Stimulated activated CD8-positive, alpha-beta memory T cell treated with anti-CD3 and anti-CD28 coated beads, Interleukin-15, amount 100 ng/mL, for 24 hours (primary cell): ENCODE results near the gene KLK8.

Source experiments
- DNase-seq: peaks from one replicate; pipeline ENCODE4 v3.0.0-alpha.2; 2020; ENCODE audit warnings: low read depth

Gene KLK8

GRCh38 chr19:51001515-51001914, at the start of gene KLK8:
KLK8 (minus strand) TSS chr19:51001604; CDS start chr19:51001167, 437 bp downstream.
- no peak for DNase-seq

- no peak for DNase-seq
Observed at GRCh38 chr19:51047031-51047335, 45.6 kb upstream of the KLK8 start.

- DNase-seq = no peak
Observed at GRCh38 chr19:51044327-51044726, 42.9 kb upstream of the KLK8 start.

DNA sequence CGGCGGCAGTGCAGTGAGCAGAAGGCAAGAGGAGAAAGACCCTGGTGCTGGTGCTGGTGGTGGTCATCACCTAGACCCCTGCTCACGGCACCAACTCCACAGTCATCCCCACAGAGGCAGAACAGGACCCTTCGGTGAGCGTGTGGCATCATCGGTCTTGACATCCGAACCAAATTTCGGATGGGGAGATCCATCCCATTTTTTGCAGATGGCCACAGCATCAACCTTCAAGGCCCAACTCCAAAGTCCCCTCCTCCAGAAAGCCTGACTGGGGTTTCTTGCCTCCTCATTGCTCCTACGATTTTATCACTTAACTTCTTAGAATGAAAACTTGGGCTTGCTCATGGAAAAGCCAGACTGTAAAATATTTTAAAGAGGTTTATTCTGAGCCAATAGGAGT, 42.1 kb upstream of the KLK8 start:
- DNase-seq = no peak

DNA sequence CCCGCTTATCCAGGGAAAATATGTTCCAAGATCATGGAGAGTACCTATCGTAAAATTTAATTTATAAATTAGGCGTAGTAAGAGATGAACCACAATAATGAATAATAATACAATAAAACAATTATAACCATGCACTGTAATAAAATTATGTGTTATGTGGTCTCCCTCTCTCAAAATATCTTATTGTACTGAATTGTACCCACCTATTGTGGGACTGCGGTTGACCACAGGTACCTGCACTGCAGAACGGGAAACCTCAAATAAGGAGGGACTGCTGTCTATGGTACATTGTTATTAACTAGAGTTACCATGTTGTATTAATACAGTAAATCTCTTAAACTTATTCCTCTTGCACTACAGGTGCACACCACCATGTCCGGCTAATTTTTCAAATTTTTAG, 38.7 kb upstream of the KLK8 start:
- DNase-seq = no peak

DNA sequence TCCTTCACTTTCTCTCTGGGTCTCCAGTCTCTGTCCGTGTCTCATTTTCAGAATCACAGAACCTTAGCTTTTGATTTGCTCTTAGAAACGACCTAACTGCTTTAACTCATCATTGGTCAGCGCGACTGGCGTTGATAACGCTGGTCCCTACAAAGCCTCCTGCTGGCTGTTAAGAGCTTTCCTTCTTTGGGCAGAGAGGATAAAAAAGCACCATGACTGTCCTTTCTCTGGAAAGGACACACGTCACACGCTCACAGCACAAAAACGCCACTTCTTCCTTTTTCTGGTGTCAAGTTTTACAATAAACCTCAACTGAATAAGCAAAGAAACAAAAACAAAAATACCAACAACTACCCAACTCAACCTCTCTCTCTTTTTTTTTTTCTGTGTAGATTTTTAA, 35.1 kb upstream of the KLK8 start:
- DNase-seq = no peak

GRCh38 chr19:51034704-51035103, 33.3 kb upstream of the KLK8 start, which contains the start of gene KLK12:
KLK12 (minus strand) TSS chr19:51035002; CDS start chr19:51034621, 381 bp downstream.
- no peak for DNase-seq

DNA sequence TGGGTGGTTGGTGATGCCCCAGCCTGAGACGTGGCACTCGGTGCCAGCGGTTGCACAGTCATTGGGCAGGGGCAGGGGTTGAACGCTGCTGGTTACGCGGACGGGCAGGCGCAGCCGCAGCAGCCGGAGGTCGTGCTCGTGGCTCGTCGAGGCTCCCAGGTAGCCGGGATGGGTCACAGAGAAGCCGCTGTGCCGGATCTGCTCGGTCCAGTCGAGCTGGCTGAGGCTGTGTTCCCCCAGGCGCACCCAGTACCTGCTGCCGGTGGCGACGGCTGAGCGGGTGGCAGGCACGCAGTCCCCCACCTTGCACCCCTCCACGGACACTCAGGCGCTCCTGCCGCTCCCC, 30.4 kb upstream of the KLK8 start:
- DNase-seq = no peak

GRCh38 chr19:51031220-51031879, 29.9 kb upstream of the KLK8 start:
- DNase-seq = no peak

GRCh38 chr19:51030631-51031030, 29.2 kb upstream of the KLK8 start:
- no peak for DNase-seq

GRCh38 chr19:51029718-51030117, 28.3 kb upstream of the KLK8 start:
- DNase-seq = no peak

DNA sequence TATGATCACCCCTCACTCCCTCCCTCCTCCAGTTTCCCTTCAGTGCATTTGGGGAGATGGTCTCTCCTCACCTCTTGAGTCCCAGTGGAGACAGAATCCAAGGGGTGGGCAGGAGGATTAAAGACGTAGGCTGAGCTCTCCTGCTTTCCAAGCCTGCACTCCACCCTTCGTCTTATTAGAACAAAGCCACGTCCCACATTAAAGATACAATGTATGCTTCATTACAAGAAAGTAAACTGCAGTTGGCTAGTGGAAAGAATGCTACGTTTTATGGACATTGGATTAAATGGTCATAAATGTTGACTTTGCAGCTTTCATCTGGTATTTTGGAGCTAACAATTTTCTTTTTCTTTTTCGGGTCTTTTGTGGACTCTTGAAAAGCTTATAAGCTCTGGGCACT, 26.5 kb upstream of the KLK8 start:
- DNase-seq = no peak

- DNase-seq = no peak
Observed at GRCh38 chr19:51027126-51027806, 25.9 kb upstream of the KLK8 start.

DNA sequence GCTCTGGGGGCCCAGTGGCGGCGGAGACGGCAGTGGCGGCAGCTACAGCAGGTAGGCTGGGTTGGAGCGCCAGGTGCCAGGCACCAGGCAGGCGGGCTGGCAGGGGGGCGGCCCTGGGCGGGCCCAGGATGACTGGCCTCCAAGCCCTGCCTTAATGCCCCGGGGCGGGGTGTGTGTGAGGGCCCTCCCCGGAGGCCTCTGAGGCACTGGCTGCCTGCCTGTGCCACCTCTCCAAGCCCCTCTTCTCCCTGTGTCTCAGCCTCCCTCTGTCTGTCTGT, 25.1 kb upstream of the KLK8 start, which contains the start of gene KLK11:
TSS of gene KLK11 (minus strand) at position 63 of the 278 bp plus-strand sequence. CDS start 985 bp downstream, outside the sequence.
- no peak for DNase-seq

GRCh38 chr19:51025809-51026553, 24.6 kb upstream of the KLK8 start:
- no peak for DNase-seq

DNA sequence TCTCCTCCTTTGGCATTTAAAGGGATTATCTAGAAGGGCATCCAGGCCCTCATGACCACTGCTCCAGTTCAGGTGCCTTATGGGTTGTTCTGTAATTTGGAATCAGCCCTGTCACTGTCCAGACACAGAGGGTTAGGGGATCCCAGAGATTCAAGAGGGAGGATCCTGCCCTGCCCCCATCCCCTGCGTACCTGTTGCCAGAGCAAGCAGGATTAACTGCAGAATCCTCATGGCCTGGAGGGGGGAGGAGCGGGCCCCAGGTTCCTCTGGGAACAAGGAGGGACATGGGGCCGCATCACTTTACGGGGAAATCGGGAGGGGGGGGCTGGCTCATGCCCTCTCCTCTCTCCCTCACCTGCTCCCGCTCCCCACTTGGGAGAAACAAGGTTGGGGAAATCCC, 24.0 kb upstream of the KLK8 start:
- DNase-seq = no peak

DNA sequence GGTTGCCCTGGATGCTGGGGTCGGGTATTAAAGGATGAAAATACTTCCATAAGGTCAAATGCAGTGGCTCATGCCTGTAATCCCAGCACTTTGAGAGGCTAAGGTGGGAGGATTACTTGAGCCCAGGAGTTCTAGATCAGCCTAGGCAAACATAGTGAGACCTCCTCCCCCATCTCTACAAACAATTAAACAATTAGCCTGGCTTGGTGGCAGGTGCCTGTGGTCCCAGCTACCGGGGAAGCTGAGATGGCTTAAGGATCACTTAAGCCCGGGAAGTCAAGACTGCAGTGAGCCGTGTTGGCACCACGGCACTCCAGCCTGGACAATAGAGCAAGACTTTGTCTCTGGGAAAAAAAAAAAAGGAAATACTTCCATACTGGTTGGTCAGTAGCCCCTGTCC, 23.5 kb upstream of the KLK8 start:
- no peak for DNase-seq

- DNase-seq = no peak
Observed at GRCh38 chr19:51023946-51024345, 22.5 kb upstream of the KLK8 start.

DNA sequence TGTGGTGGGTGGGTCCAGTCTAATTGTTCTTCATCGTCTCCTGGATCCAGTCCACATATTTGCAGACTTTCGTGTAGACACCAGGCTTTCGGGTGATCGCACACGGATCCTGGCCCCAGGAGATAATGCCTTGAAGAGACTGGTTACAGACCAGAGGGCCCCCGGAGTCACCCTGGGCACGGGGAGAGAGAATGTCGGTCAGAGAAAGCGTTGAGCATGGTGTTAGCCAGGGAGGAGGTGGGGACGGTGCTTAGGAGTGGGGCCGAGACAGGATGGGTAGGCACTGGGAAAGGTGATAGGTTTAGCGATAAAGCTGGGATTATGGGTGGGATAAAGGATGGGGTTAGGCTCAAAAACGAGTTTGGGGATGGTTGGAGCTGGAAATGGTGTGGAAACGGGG, 21.1 kb upstream of the KLK8 start:
- DNase-seq = no peak

DNA sequence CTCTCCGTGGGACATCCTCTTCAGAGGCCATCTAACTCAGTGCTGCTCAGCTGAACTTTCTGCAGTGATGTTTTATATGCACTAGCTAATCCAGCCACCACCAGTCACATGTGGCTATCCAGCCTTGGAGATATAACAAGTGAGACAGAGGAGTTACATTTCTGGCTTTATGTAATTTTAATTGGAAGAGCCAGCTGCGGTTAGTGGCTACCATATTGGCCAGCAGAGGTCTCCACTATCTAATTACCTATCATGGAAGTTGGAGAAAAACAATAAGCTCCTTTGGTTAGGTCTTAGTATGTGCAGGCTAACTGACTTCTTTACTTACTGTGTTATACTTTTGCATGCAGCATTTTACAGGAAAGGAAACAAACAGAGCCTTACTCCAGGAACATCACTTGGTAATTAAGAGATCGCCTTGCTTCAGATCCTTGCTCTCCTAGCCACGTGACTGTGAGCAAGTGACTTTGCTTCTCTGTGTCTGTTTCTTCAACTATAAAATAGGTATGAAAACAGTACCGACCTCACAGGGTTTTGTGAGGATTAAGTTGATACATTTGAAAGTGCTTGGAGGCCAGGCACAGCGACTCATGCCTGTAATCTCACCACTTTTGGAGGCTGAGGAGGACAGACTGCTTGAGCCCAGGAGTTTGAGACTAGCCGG, 19.7 kb upstream of the KLK8 start:
- no peak for DNase-seq

DNA sequence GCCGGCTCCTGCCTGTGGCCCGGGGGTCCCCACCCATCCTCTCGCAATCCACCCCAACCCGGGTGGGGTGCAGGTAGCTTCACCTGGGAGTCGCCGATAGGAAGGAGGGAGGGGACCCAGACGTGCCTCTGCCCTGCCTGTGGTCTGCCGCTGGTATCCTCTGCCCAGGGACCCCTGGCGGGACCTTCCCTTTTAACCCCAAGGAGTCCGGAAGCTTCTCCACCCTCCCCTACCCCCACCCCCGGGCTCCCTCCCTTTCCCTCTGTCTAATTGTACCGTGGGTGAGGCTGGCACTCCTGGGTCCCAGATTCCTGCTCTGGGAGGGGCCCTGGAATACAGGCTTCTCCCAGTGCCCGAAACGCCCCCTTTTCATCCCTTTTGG, 18.1 kb upstream of the KLK8 start, which contains the start of gene KLK10:
TSS of gene KLK10 (minus strand) at position 166 of the 382 bp plus-strand sequence. CDS start 579 bp downstream, outside the sequence.
- no peak for DNase-seq

GRCh38 chr19:51018745-51019543, 17.5 kb upstream of the KLK8 start:
- no peak for DNase-seq
